CD14-positive monocyte (primary cell): ENCODE results near the gene HOXA1. TPM values are rescaled to one million over a fixed set of nuclear protein-coding genes. Genes with fewer than 3 reads are reported as not detected.
A peak's percentile ranks its signal among the peaks of the same experiment; 100 is the strongest.

Experiments used
- DNase-seq, 3 donors: peaks; one replicate each; pipeline ENCODE4 v3.0.0-alpha.2; 2011 to 2022
- H2AFZ ChIP-seq: 2 replicates; pipeline ENCODE4 v1.6.0; 2012; ENCODE audit warnings: mild to moderate bottlenecking, low read depth, low read length, inconsistent platforms; ENCODE audit not compliant: insufficient read depth, poor library complexity, severe bottlenecking
- H3K27ac ChIP-seq, 2 donors: 1 replicate in 1 of 2; 2 replicates in 1 of 2; pipeline ENCODE4 v1.5.1; 2012 to 2013; ENCODE audit warnings: low read length in 2 of 2, control low read depth in 1 of 2, inconsistent platforms in 1 of 2, low read depth in 1 of 2, mild to moderate bottlenecking in 1 of 2
- H3K27me3 ChIP-seq, 2 donors: one replicate each; pipeline versions ENCODE4 v1.6.0 to v1.6.1; 2011 to 2013; ENCODE audit warnings: low read length in 2 of 2; ENCODE audit not compliant: control insufficient read depth in 2 of 2, insufficient read depth in 2 of 2
- H3K36me3 ChIP-seq, 2 donors: replicated peaks in 1 of 2; 1 replicate in 1 of 2; 2 replicates in 1 of 2; pipeline versions ENCODE4 v1.5.1 to v1.6.1; 2012 to 2013; ENCODE audit warnings: low read length in 2 of 2, control low read depth in 1 of 2, inconsistent platforms in 1 of 2, mild to moderate bottlenecking in 1 of 2; ENCODE audit not compliant: insufficient read depth in 2 of 2, control insufficient read depth in 1 of 2
- H3K4me1 ChIP-seq, 2 donors: 1 replicate in 1 of 2; 2 replicates in 1 of 2; pipeline versions ENCODE4 v1.5.1 to v1.6.1; 2012 to 2013; ENCODE audit warnings: low read length in 2 of 2, control low read depth in 1 of 2, inconsistent platforms in 1 of 2, mild to moderate bottlenecking in 1 of 2, moderate library complexity in 1 of 2; ENCODE audit not compliant: insufficient read depth in 2 of 2, control insufficient read depth in 1 of 2
- H3K4me2 ChIP-seq: replicated peaks from 2 replicates; pipeline ENCODE3; 2012; ENCODE audit warnings: low read length, moderate library complexity, mild to moderate bottlenecking; ENCODE audit not compliant: poor library complexity, severe bottlenecking; ENCODE audit errors: extremely low read depth
- H3K4me3 ChIP-seq, 3 experiments: fragments of 200-600 bp in 1 of 3; sonication (generic) in 1 of 3; replicated peaks in 1 of 3; 1 replicate in 2 of 3; 2 replicates in 1 of 3; pipeline ENCODE4 v1.5.1; 2011 to 2013; ENCODE audit warnings: low read length in 3 of 3, mild to moderate bottlenecking in 3 of 3, control low read depth in 2 of 3, low read depth in 2 of 3, inconsistent platforms in 1 of 3, moderate library complexity in 1 of 3
- H3K79me2 ChIP-seq: 2 replicates; pipeline ENCODE4 v1.6.0; 2012; ENCODE audit warnings: mild to moderate bottlenecking, control low read depth, inconsistent platforms, low read length, moderate library complexity; ENCODE audit not compliant: insufficient read depth
- H3K9ac ChIP-seq: 2 replicates; pipeline ENCODE4 v1.6.0; 2017; ENCODE audit warnings: low read length, mild to moderate bottlenecking; ENCODE audit not compliant: insufficient read depth, poor library complexity, severe bottlenecking
- H3K9me3 ChIP-seq, 2 donors: replicated peaks in 1 of 2; 1 replicate in 1 of 2; 2 replicates in 1 of 2; pipeline versions ENCODE4 v1.5.1 to v1.6.1; 2012 to 2013; ENCODE audit warnings: low read length in 2 of 2, control low read depth in 1 of 2; ENCODE audit not compliant: control insufficient read depth in 1 of 2, insufficient read depth in 1 of 2
- H4K20me1 ChIP-seq: 2 replicates; pipeline ENCODE4 v1.6.0; 2012; ENCODE audit warnings: mild to moderate bottlenecking, low read length, control low read depth, moderate library complexity; ENCODE audit not compliant: insufficient read depth
- H3K27ac Mint-ChIP-seq, 7 donors: one replicate each; pipeline ENCODE4 v1.8.0; 2020; ENCODE audit warnings: mild to moderate bottlenecking in 7 of 7, mixed read lengths in 7 of 7, moderate library complexity in 6 of 7, inconsistent platforms in 2 of 7
- H3K27me3 Mint-ChIP-seq, 3 donors: one replicate each; pipeline ENCODE4 v1.8.0; 2021 to 2022; ENCODE audit warnings: low read depth in 3 of 3, mild to moderate bottlenecking in 3 of 3, mixed read lengths in 3 of 3, moderate library complexity in 3 of 3, inconsistent platforms in 1 of 3
- H3K36me3 Mint-ChIP-seq, 2 donors: one replicate each; pipeline ENCODE4 v1.8.0; 2020; ENCODE audit warnings: mixed read lengths in 2 of 2, inconsistent platforms in 1 of 2, mild to moderate bottlenecking in 1 of 2
- H3K4me1 Mint-ChIP-seq: one replicate; pipeline ENCODE4 v1.8.0; 2020; ENCODE audit warnings: mild to moderate bottlenecking, mixed read lengths
- H3K4me3 Mint-ChIP-seq, 2 donors: one replicate each; pipeline ENCODE4 v1.8.0; 2020; ENCODE audit warnings: mild to moderate bottlenecking in 2 of 2, mixed read lengths in 2 of 2, moderate library complexity in 1 of 2
- H3K9me3 Mint-ChIP-seq, 7 donors: one replicate each; pipeline ENCODE4 v1.8.0; 2020 to 2022; ENCODE audit warnings: mixed read lengths in 7 of 7, mild to moderate bottlenecking in 6 of 7, moderate library complexity in 6 of 7, inconsistent platforms in 2 of 7
- CTCF ChIP-seq: fragments of 200-600 bp; IDR thresholded peaks from one replicate; pipeline ENCODE4 v1.8.0; 2022; ENCODE audit warnings: antibody characterized with exemption, mild to moderate bottlenecking
- WGBS: methylation state at CpG from one replicate; pipeline ENCODE4 v1.1.5; 2013; ENCODE audit warnings: missing lambda C conversion rate; ENCODE audit not compliant: insufficient coverage; 5-methylcytosine and 5-hydroxymethylcytosine counted together
- intact Hi-C, 2 donors: fragments of 100-400 bp; cut with micrococcal nuclease; formaldehyde crosslinking; loops; one replicate each; pipeline versions ENCODE4 v1.15.0 to v1.15.1; 2023
- polyA plus RNA-seq, 3 donors: library from polyadenylated mRNA; depleted of rRNA in 1 of 3; unstranded in 2 of 3; stranded (reverse) in 1 of 3; fragments of 300-500 nt in 2 of 3; fragments of >200 nt in 1 of 3; fragmentation: Illumina TruSeq in 2 of 3; gene quantifications; 1 replicate in 2 of 3; 2 replicates in 1 of 3; pipeline ENCODE4 v1.2.3, GENCODE V29; 2012 to 2021

Gene HOXA1
- polyA plus RNA-seq, 3 donors = 0.11 to 0.37 TPM; not detected in 1

DNA sequence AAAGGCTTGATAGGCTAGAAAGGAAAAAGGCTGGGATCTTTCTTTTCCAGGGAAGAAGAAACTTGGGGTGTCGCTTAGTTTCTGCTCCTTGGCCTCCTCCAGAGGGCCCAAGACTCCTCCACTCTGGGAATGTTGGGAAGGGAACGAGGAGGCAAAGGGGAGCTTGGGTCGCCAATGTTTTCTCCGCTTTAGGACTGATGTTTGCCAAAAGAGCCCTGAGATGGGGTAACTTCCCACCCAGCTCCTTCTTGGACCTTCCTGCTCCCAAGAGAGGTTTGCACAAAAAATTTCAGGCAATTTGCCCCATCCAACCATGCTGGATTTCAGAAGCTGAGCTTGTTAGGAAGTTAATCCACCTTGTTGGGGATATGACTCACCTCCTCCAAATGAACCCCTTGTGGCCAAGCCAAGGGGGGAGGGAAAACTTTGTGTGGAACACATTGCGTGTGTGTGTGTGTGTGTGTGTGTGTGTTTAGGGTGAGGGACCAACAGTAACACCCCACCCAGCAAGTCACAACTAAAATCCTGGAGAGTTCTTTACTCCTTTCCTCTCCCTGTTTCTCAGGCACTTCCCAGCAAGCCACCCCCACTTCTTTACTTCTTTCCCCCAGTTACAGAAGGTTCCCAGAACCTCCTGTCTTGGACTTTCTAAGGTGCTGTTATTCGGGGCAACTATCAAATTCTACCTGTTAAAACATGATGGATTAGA is 15.4 kb upstream of the HOXA1 start:
- no peaks in the 10 kb centered on the region for H3K79me2 ChIP-seq
- H3K4me2 ChIP-seq = no peak overlapping the region
- H3K9me3 ChIP-seq = peaks cover 0 to 4% of the 10 kb centered on the region in 2 donors
- intact Hi-C loops = no loop called here
- Mint-ChIP-seq H3K27ac (no peak overlapping the region), H3K9me3 (peaks cover 0 to 13% (median 3%) of the 10 kb centered on the region in 7 donors), H3K4me3 (no peak overlapping the region), H3K27me3 (peaks cover 2 to 7% (median 4%) of the 10 kb centered on the region in 3 donors), H3K4me1 (no peaks in the 10 kb centered on the region), H3K36me3 (no peaks in the 10 kb centered on the region)
- no CpG with 5 or more reads among the region's 6 CpGs for WGBS
- no peak overlapping the region for H2AFZ ChIP-seq
- DNase-seq = no peak
- no peak overlapping the region for H3K4me3 ChIP-seq
- peaks cover 0 to 2% of the 10 kb centered on the region in 2 donors for H3K27me3 ChIP-seq
- no peaks in the 10 kb centered on the region for H4K20me1 ChIP-seq
- TF ChIP-seq CTCF = no peak
- H3K27ac ChIP-seq = no peak overlapping the region
- no peaks in the 10 kb centered on the region for H3K4me1 ChIP-seq
- H3K9ac ChIP-seq = no peak overlapping the region
- no peaks in the 10 kb centered on the region for H3K36me3 ChIP-seq

DNA sequence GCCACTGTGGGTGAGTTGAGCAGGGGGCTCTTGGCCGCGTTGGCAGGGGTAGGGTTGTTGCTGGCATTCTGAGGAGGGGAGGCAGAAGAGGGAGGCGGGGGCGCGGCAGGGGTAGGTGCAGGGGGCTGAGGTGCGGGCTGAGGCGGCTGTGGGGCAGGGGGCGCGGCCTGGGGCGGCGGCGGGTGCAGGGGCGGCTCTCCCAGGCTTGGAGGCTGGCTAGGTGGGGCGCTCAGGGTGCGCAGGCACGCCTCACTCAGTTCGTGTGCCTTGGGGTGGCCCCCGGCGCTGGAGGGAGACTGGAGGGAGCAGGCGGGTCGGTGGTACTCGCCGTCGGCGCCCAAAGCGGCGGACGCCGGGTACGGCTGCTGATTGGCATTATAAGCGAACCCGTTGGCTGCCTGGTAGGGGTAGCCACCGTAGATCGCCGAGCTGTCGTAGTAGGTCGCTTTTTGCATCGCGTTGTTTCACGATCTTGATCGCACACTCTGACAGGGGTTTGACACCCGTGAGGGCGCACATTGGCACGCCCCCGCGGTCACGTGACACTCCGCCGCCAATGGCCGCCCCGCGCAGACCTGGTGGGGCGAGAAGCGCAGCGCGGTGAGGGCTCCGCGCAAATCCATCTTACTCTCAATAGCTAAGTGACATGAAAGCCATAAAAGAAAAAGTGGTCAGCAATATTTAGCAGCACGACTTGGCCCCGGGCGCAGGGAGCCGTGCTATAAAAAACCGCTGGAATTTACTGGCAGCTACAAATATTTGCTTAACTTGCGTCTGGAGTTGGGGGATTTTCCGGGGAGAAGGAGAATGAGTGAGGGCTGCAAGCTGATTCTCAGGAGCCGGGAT is 14.6 kb upstream of the HOXA1 start:
- Mint-ChIP-seq H3K27me3 (peaks cover 9 to 14% (median 10%) of the 10 kb centered on the region in 3 donors), H3K4me1 (no peaks in the 10 kb centered on the region), H3K27ac (peak overlapping the region in 1 of 7 donors; percentile 30), H3K9me3 (peaks cover 0 to 13% (median 3%) of the 10 kb centered on the region in 7 donors), H3K36me3 (no peaks in the 10 kb centered on the region), H3K4me3 (no peak overlapping the region)
- no peak overlapping the region for H3K9ac ChIP-seq
- peaks cover 2 to 10% of the 10 kb centered on the region in 2 donors for H3K27me3 ChIP-seq
- H2AFZ ChIP-seq = no peak overlapping the region
- no peak for TF ChIP-seq CTCF
- H3K4me2 ChIP-seq = no peak overlapping the region
- H4K20me1 ChIP-seq = peaks cover 2% of the 10 kb centered on the region
- 98% methylated on average over 65 of the region's 66 CpGs for WGBS
- no peak overlapping the region for H3K4me3 ChIP-seq
- no peaks in the 10 kb centered on the region for H3K36me3 ChIP-seq
- DNase-seq = no peak
- intact Hi-C loops = no loop called here
- no peaks in the 10 kb centered on the region for H3K79me2 ChIP-seq
- H3K27ac ChIP-seq = no peak overlapping the region
- no peaks in the 10 kb centered on the region for H3K4me1 ChIP-seq
- H3K9me3 ChIP-seq = peaks cover 0 to 4% of the 10 kb centered on the region in 2 donors
